SHP77 treated with DMSO at 0.1 percent for 48 hours (cell line): ENCODE results near the gene ABHD17A.

Experiments used
- DNase-seq: peaks from one replicate; lab custom pipeline; 2025; lab: John Stamatoyannopoulos, UW

ABHD17A gene

GRCh38 chr19:1885398-1886119 is at the start of gene ABHD17A:
ABHD17A (minus strand) TSS chr19:1885496; CDS start chr19:1881566, 3,930 bp downstream.
- DNase-seq: peak; percentile 36

- no peak for DNase-seq
Measured at GRCh38 chr19:1933942-1934341, 48.6 kb upstream of the ABHD17A start.

GRCh38 chr19:1933244-1933643 is 47.9 kb upstream of the ABHD17A start:
- no peak for DNase-seq

GRCh38 chr19:1932395-1932794 is 47.1 kb upstream of the ABHD17A start:
- no peak for DNase-seq

- no peak for DNase-seq
Measured at GRCh38 chr19:1931445-1931844, 46.1 kb upstream of the ABHD17A start.

GRCh38 chr19:1929021-1929742 is 43.9 kb upstream of the ABHD17A start:
- DNase-seq: peak; percentile 35

- no peak for DNase-seq
Measured at GRCh38 chr19:1925544-1925943, 40.2 kb upstream of the ABHD17A start.

- DNase-seq: no peak
Measured at GRCh38 chr19:1924320-1924961, 39.1 kb upstream of the ABHD17A start.

GRCh38 chr19:1923319-1923718 is 38.0 kb upstream of the ABHD17A start:
- DNase-seq: no peak

GRCh38 chr19:1922803-1923202 is 37.5 kb upstream of the ABHD17A start:
- no peak for DNase-seq

- no peak for DNase-seq
Measured at GRCh38 chr19:1921825-1922224, 36.5 kb upstream of the ABHD17A start.

- no peak for DNase-seq
Measured at GRCh38 chr19:1921326-1921725, 36.0 kb upstream of the ABHD17A start.

GRCh38 chr19:1920644-1921043 is 35.3 kb upstream of the ABHD17A start:
- no peak for DNase-seq

GRCh38 chr19:1918975-1919374 is 33.7 kb upstream of the ABHD17A start:
- no peak for DNase-seq

- DNase-seq: no peak
Measured at GRCh38 chr19:1917926-1918325, 32.6 kb upstream of the ABHD17A start.

GRCh38 chr19:1917146-1917545 is 31.9 kb upstream of the ABHD17A start:
- DNase-seq: no peak

- no peak for DNase-seq
Measured at GRCh38 chr19:1914826-1915341, 29.6 kb upstream of the ABHD17A start.

GRCh38 chr19:1913781-1914577 is 28.7 kb upstream of the ABHD17A start:
- DNase-seq: no peak

GRCh38 chr19:1912760-1913505 is 27.6 kb upstream of the ABHD17A start:
- no peak for DNase-seq

- no peak for DNase-seq
Measured at GRCh38 chr19:1911995-1912394, 26.7 kb upstream of the ABHD17A start.

GRCh38 chr19:1911098-1911497 is 25.8 kb upstream of the ABHD17A start:
- no peak for DNase-seq
